WTC11 (cell line): ENCODE data around the gene BNIPL. TPM values are rescaled to one million over a fixed set of nuclear protein-coding genes. Genes with fewer than 3 reads are reported as not detected.

ENCODE experiments used
- CREB1 ChIP-seq: sonication (generic); formaldehyde crosslinking; IDR thresholded peaks from 2 replicates; pipeline ENCODE4 v1.8.0; 2023; ENCODE audit warnings: mild to moderate bottlenecking, missing genetic modification reagents
- CREM ChIP-seq: sonication (generic); formaldehyde crosslinking; IDR thresholded peaks from 2 replicates; pipeline ENCODE4 v1.8.1; 2022; ENCODE audit warnings: mild to moderate bottlenecking, missing genetic modification reagents, moderate library complexity
- E2F4 ChIP-seq: sonication (generic); formaldehyde crosslinking; IDR thresholded peaks from 2 replicates; pipeline ENCODE4 v1.8.1; 2022; ENCODE audit warnings: low read depth, mild to moderate bottlenecking, moderate library complexity, missing genetic modification reagents, borderline replicate concordance
- ELF4 ChIP-seq: sonication (generic); formaldehyde crosslinking; IDR thresholded peaks from 2 replicates; pipeline ENCODE4 v1.8.1; 2022; ENCODE audit warnings: low read depth, mild to moderate bottlenecking, moderate library complexity, missing genetic modification reagents
- FOXJ3 ChIP-seq: sonication (generic); formaldehyde crosslinking; IDR thresholded peaks from 2 replicates; pipeline ENCODE4 v1.9.0; 2021; ENCODE audit warnings: missing genetic modification reagents, mild to moderate bottlenecking, borderline replicate concordance
- GABPB1 ChIP-seq: sonication (generic); formaldehyde crosslinking; IDR thresholded peaks from 2 replicates; pipeline ENCODE4 v1.8.1; 2023; ENCODE audit warnings: mild to moderate bottlenecking, missing genetic modification reagents
- GTF2I ChIP-seq: fragments of 250-450 bp; sonication (Bioruptor Pico); conservative IDR thresholded peaks from 2 replicates; pipeline ENCODE4 v1.4.0; 2021; ENCODE audit warnings: mild to moderate bottlenecking
- HMGA2 ChIP-seq: fragments of 250-450 bp; sonication (Bioruptor Pico); IDR thresholded peaks from 2 replicates; pipeline ENCODE4 v1.4.0; 2021; ENCODE audit warnings: mild to moderate bottlenecking, moderate library complexity
- JAZF1 ChIP-seq: fragments of 250-450 bp; sonication (Bioruptor Pico); IDR thresholded peaks from 2 replicates; pipeline ENCODE4 v1.9.0; 2021; ENCODE audit warnings: moderate library complexity, mild to moderate bottlenecking, inconsistent platforms
- SOX15 ChIP-seq: fragments of 250-450 bp; sonication (Bioruptor Pico); IDR thresholded peaks from 2 replicates; pipeline ENCODE4 v1.9.0; 2021; ENCODE audit warnings: mild to moderate bottlenecking
- STAT6 ChIP-seq: sonication (generic); formaldehyde crosslinking; conservative IDR thresholded peaks from 2 replicates; pipeline ENCODE4 v1.8.1; 2023; ENCODE audit warnings: mild to moderate bottlenecking, low read depth, missing genetic modification reagents, moderate library complexity
- TEAD1 ChIP-seq: sonication (generic); formaldehyde crosslinking; IDR thresholded peaks from 2 replicates; pipeline ENCODE4 v1.8.0; 2022; ENCODE audit warnings: mild to moderate bottlenecking, missing genetic modification reagents
- TP53 ChIP-seq: sonication (generic); formaldehyde crosslinking; IDR thresholded peaks from 2 replicates; pipeline ENCODE4 v1.8.1; 2023; ENCODE audit warnings: mild to moderate bottlenecking, missing genetic modification reagents
- ZBTB21 ChIP-seq: sonication (generic); formaldehyde crosslinking; IDR thresholded peaks from 2 replicates; pipeline ENCODE4 v1.8.1; 2023; ENCODE audit warnings: mild to moderate bottlenecking, missing genetic modification reagents, borderline replicate concordance
- ZNF138 ChIP-seq: sonication (generic); formaldehyde crosslinking; conservative IDR thresholded peaks from 2 replicates; pipeline ENCODE4 v1.8.1; 2022; ENCODE audit warnings: mild to moderate bottlenecking, moderate library complexity, missing genetic modification reagents
- ZNF219 ChIP-seq: sonication (generic); formaldehyde crosslinking; IDR thresholded peaks from 2 replicates; pipeline ENCODE4 v1.8.0; 2023; ENCODE audit warnings: missing genetic modification reagents, mild to moderate bottlenecking, borderline replicate concordance
- ZNF317 ChIP-seq: sonication (generic); formaldehyde crosslinking; IDR thresholded peaks from 2 replicates; pipeline ENCODE4 v1.8.1; 2023; ENCODE audit warnings: low read depth, mild to moderate bottlenecking, moderate library complexity, missing genetic modification reagents, borderline replicate concordance
- ZNF396 ChIP-seq: fragments of 250-450 bp; sonication (Bioruptor Pico); IDR thresholded peaks from 2 replicates; pipeline ENCODE4 v1.8.0; 2021; ENCODE audit warnings: mild to moderate bottlenecking, moderate library complexity, borderline replicate concordance
- ZNF671 ChIP-seq: fragments of 250-450 bp; sonication (Bioruptor Pico); IDR thresholded peaks from 2 replicates; pipeline ENCODE4 v1.8.0; 2021; ENCODE audit warnings: mild to moderate bottlenecking
- total RNA-seq: library from RNA; stranded (reverse); gene quantifications from 3 replicates; pipeline ENCODE4 v1.2.3, GENCODE V29; 2021
- TF ChIP-seq, protein P1 (sequence below): sonication (generic); formaldehyde crosslinking; IDR thresholded peaks from 2 replicates; pipeline ENCODE4 v1.8.0; 2023; ENCODE audit warnings: missing genetic modification reagents, mild to moderate bottlenecking, borderline replicate concordance
- TF ChIP-seq, protein P2 (sequence below): sonication (generic); formaldehyde crosslinking; IDR thresholded peaks from 2 replicates; pipeline ENCODE4 v1.8.1; 2023; ENCODE audit warnings: mild to moderate bottlenecking, missing genetic modification reagents, moderate library complexity
- TF ChIP-seq, protein P3 (sequence below): sonication (generic); formaldehyde crosslinking; IDR thresholded peaks from 2 replicates; pipeline ENCODE4 v1.8.0; 2022; ENCODE audit warnings: mild to moderate bottlenecking, missing genetic modification reagents
- TF ChIP-seq, protein P4 (sequence below): sonication (generic); formaldehyde crosslinking; IDR thresholded peaks from 2 replicates; pipeline ENCODE4 v1.8.1; 2022; ENCODE audit warnings: mild to moderate bottlenecking, moderate library complexity, missing genetic modification reagents
- TF ChIP-seq, protein P5 (sequence below): sonication (generic); formaldehyde crosslinking; IDR thresholded peaks from 2 replicates; pipeline ENCODE4 v1.8.1; 2022; ENCODE audit warnings: missing genetic modification reagents, borderline replicate concordance

BNIPL gene
- total RNA-seq, 1 experiment from 2014 or later: 3.8 TPM

GRCh38 chr1:151047925-151048644, 11.7 kb downstream of the BNIPL start (continued):
- TF ChIP-seq, protein P1, sequence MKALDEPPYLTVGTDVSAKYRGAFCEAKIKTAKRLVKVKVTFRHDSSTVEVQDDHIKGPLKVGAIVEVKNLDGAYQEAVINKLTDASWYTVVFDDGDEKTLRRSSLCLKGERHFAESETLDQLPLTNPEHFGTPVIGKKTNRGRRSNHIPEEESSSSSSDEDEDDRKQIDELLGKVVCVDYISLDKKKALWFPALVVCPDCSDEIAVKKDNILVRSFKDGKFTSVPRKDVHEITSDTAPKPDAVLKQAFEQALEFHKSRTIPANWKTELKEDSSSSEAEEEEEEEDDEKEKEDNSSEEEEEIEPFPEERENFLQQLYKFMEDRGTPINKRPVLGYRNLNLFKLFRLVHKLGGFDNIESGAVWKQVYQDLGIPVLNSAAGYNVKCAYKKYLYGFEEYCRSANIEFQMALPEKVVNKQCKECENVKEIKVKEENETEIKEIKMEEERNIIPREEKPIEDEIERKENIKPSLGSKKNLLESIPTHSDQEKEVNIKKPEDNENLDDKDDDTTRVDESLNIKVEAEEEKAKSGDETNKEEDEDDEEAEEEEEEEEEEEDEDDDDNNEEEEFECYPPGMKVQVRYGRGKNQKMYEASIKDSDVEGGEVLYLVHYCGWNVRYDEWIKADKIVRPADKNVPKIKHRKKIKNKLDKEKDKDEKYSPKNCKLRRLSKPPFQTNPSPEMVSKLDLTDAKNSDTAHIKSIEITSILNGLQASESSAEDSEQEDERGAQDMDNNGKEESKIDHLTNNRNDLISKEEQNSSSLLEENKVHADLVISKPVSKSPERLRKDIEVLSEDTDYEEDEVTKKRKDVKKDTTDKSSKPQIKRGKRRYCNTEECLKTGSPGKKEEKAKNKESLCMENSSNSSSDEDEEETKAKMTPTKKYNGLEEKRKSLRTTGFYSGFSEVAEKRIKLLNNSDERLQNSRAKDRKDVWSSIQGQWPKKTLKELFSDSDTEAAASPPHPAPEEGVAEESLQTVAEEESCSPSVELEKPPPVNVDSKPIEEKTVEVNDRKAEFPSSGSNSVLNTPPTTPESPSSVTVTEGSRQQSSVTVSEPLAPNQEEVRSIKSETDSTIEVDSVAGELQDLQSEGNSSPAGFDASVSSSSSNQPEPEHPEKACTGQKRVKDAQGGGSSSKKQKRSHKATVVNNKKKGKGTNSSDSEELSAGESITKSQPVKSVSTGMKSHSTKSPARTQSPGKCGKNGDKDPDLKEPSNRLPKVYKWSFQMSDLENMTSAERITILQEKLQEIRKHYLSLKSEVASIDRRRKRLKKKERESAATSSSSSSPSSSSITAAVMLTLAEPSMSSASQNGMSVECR: peak; percentile 66
- TF ChIP-seq CREM (CRISPR knock-in tag) (no peak), HMGA2 (no peak), FOXJ3 (CRISPR knock-in tag) (no peak), TEAD1 (CRISPR knock-in tag) (peak; percentile 67; the same call in 1 of the 2 replicates), GTF2I (no peak), ZNF671 (CRISPR knock-in tag) (no peak), ZBTB21 (no peak), ZNF317 (0 out of 2 replicates have a peak, but pooled peaks have one; percentile 11), E2F4 (CRISPR knock-in tag) (0 out of 2 replicates have a peak, but pooled peaks have one; percentile 32), ZNF396 (CRISPR knock-in tag) (no peak), ZNF219 (CRISPR knock-in tag) (no peak), ELF4 (no peak), STAT6 (CRISPR knock-in tag) (no peak), JAZF1 (CRISPR knock-in tag) (no peak), CREB1 (CRISPR knock-in tag) (0 out of 2 replicates have a peak, but pooled peaks have one; percentile 17), GABPB1 (CRISPR knock-in tag) (no peak), ZNF138 (no peak), SOX15 (CRISPR knock-in tag) (no peak), TP53 (no peak)
- TF ChIP-seq, protein P2, sequence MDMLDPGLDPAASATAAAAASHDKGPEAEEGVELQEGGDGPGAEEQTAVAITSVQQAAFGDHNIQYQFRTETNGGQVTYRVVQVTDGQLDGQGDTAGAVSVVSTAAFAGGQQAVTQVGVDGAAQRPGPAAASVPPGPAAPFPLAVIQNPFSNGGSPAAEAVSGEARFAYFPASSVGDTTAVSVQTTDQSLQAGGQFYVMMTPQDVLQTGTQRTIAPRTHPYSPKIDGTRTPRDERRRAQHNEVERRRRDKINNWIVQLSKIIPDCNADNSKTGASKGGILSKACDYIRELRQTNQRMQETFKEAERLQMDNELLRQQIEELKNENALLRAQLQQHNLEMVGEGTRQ: no peak
- TF ChIP-seq, protein P3, sequence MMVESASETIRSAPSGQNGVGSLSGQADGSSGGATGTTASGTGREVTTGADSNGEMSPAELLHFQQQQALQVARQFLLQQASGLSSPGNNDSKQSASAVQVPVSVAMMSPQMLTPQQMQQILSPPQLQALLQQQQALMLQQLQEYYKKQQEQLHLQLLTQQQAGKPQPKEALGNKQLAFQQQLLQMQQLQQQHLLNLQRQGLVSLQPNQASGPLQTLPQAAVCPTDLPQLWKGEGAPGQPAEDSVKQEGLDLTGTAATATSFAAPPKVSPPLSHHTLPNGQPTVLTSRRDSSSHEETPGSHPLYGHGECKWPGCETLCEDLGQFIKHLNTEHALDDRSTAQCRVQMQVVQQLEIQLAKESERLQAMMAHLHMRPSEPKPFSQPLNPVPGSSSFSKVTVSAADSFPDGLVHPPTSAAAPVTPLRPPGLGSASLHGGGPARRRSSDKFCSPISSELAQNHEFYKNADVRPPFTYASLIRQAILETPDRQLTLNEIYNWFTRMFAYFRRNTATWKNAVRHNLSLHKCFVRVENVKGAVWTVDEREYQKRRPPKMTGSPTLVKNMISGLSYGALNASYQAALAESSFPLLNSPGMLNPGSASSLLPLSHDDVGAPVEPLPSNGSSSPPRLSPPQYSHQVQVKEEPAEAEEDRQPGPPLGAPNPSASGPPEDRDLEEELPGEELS (CRISPR knock-in tag): peak; percentile 69; the same call in 1 of the 2 replicates
- TF ChIP-seq, protein P4, sequence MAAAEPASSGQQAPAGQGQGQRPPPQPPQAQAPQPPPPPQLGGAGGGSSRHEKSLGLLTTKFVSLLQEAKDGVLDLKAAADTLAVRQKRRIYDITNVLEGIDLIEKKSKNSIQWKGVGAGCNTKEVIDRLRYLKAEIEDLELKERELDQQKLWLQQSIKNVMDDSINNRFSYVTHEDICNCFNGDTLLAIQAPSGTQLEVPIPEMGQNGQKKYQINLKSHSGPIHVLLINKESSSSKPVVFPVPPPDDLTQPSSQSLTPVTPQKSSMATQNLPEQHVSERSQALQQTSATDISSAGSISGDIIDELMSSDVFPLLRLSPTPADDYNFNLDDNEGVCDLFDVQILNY (CRISPR knock-in tag): no peak
- TF ChIP-seq, protein P5, sequence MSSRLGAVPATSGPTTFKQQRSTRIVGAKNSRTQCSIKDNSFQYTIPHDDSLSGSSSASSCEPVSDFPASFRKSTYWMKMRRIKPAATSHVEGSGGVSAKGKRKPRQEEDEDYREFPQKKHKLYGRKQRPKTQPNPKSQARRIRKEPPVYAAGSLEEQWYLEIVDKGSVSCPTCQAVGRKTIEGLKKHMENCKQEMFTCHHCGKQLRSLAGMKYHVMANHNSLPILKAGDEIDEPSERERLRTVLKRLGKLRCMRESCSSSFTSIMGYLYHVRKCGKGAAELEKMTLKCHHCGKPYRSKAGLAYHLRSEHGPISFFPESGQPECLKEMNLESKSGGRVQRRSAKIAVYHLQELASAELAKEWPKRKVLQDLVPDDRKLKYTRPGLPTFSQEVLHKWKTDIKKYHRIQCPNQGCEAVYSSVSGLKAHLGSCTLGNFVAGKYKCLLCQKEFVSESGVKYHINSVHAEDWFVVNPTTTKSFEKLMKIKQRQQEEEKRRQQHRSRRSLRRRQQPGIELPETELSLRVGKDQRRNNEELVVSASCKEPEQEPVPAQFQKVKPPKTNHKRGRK (CRISPR knock-in tag): no peak
